CD14-positive monocyte (primary cell): Measurements from ENCODE around the gene ETV2. TPM values are rescaled to one million over a fixed set of nuclear protein-coding genes. Genes with fewer than 3 reads are reported as not detected.

Experiments used
- DNase-seq, 3 donors: peaks; one replicate each; pipeline ENCODE4 v3.0.0-alpha.2; 2011 to 2022
- H2AFZ ChIP-seq: 2 replicates; pipeline ENCODE4 v1.6.0; 2012; ENCODE audit warnings: mild to moderate bottlenecking, low read depth, low read length, inconsistent platforms; ENCODE audit not compliant: insufficient read depth, poor library complexity, severe bottlenecking
- H3K27ac ChIP-seq, 2 donors: 1 replicate in 1 of 2; 2 replicates in 1 of 2; pipeline ENCODE4 v1.5.1; 2012 to 2013; ENCODE audit warnings: low read length in 2 of 2, control low read depth in 1 of 2, inconsistent platforms in 1 of 2, low read depth in 1 of 2, mild to moderate bottlenecking in 1 of 2
- H3K27me3 ChIP-seq, 2 donors: one replicate each; pipeline versions ENCODE4 v1.6.0 to v1.6.1; 2011 to 2013; ENCODE audit warnings: low read length in 2 of 2; ENCODE audit not compliant: control insufficient read depth in 2 of 2, insufficient read depth in 2 of 2
- H3K36me3 ChIP-seq, 2 donors: replicated peaks in 1 of 2; 1 replicate in 1 of 2; 2 replicates in 1 of 2; pipeline versions ENCODE4 v1.5.1 to v1.6.1; 2012 to 2013; ENCODE audit warnings: low read length in 2 of 2, control low read depth in 1 of 2, inconsistent platforms in 1 of 2, mild to moderate bottlenecking in 1 of 2; ENCODE audit not compliant: insufficient read depth in 2 of 2, control insufficient read depth in 1 of 2
- H3K4me1 ChIP-seq, 2 donors: 1 replicate in 1 of 2; 2 replicates in 1 of 2; pipeline versions ENCODE4 v1.5.1 to v1.6.1; 2012 to 2013; ENCODE audit warnings: low read length in 2 of 2, control low read depth in 1 of 2, inconsistent platforms in 1 of 2, mild to moderate bottlenecking in 1 of 2, moderate library complexity in 1 of 2; ENCODE audit not compliant: insufficient read depth in 2 of 2, control insufficient read depth in 1 of 2
- H3K4me2 ChIP-seq: replicated peaks from 2 replicates; pipeline ENCODE3; 2012; ENCODE audit warnings: low read length, moderate library complexity, mild to moderate bottlenecking; ENCODE audit not compliant: poor library complexity, severe bottlenecking; ENCODE audit errors: extremely low read depth
- H3K4me3 ChIP-seq, 3 experiments: fragments of 200-600 bp in 1 of 3; sonication (generic) in 1 of 3; replicated peaks in 1 of 3; 1 replicate in 2 of 3; 2 replicates in 1 of 3; pipeline ENCODE4 v1.5.1; 2011 to 2013; ENCODE audit warnings: low read length in 3 of 3, mild to moderate bottlenecking in 3 of 3, control low read depth in 2 of 3, low read depth in 2 of 3, inconsistent platforms in 1 of 3, moderate library complexity in 1 of 3
- H3K79me2 ChIP-seq: 2 replicates; pipeline ENCODE4 v1.6.0; 2012; ENCODE audit warnings: mild to moderate bottlenecking, control low read depth, inconsistent platforms, low read length, moderate library complexity; ENCODE audit not compliant: insufficient read depth
- H3K9ac ChIP-seq: 2 replicates; pipeline ENCODE4 v1.6.0; 2017; ENCODE audit warnings: low read length, mild to moderate bottlenecking; ENCODE audit not compliant: insufficient read depth, poor library complexity, severe bottlenecking
- H3K9me3 ChIP-seq, 2 donors: replicated peaks in 1 of 2; 1 replicate in 1 of 2; 2 replicates in 1 of 2; pipeline versions ENCODE4 v1.5.1 to v1.6.1; 2012 to 2013; ENCODE audit warnings: low read length in 2 of 2, control low read depth in 1 of 2; ENCODE audit not compliant: control insufficient read depth in 1 of 2, insufficient read depth in 1 of 2
- H4K20me1 ChIP-seq: 2 replicates; pipeline ENCODE4 v1.6.0; 2012; ENCODE audit warnings: mild to moderate bottlenecking, low read length, control low read depth, moderate library complexity; ENCODE audit not compliant: insufficient read depth
- H3K27ac Mint-ChIP-seq, 7 donors: one replicate each; pipeline ENCODE4 v1.8.0; 2020; ENCODE audit warnings: mild to moderate bottlenecking in 7 of 7, mixed read lengths in 7 of 7, moderate library complexity in 6 of 7, inconsistent platforms in 2 of 7
- H3K27me3 Mint-ChIP-seq, 3 donors: one replicate each; pipeline ENCODE4 v1.8.0; 2021 to 2022; ENCODE audit warnings: low read depth in 3 of 3, mild to moderate bottlenecking in 3 of 3, mixed read lengths in 3 of 3, moderate library complexity in 3 of 3, inconsistent platforms in 1 of 3
- H3K36me3 Mint-ChIP-seq, 2 donors: one replicate each; pipeline ENCODE4 v1.8.0; 2020; ENCODE audit warnings: mixed read lengths in 2 of 2, inconsistent platforms in 1 of 2, mild to moderate bottlenecking in 1 of 2
- H3K4me1 Mint-ChIP-seq: one replicate; pipeline ENCODE4 v1.8.0; 2020; ENCODE audit warnings: mild to moderate bottlenecking, mixed read lengths
- H3K4me3 Mint-ChIP-seq, 2 donors: one replicate each; pipeline ENCODE4 v1.8.0; 2020; ENCODE audit warnings: mild to moderate bottlenecking in 2 of 2, mixed read lengths in 2 of 2, moderate library complexity in 1 of 2
- H3K9me3 Mint-ChIP-seq, 7 donors: one replicate each; pipeline ENCODE4 v1.8.0; 2020 to 2022; ENCODE audit warnings: mixed read lengths in 7 of 7, mild to moderate bottlenecking in 6 of 7, moderate library complexity in 6 of 7, inconsistent platforms in 2 of 7
- CTCF ChIP-seq: fragments of 200-600 bp; IDR thresholded peaks from one replicate; pipeline ENCODE4 v1.8.0; 2022; ENCODE audit warnings: antibody characterized with exemption, mild to moderate bottlenecking
- WGBS: methylation state at CpG from one replicate; pipeline ENCODE4 v1.1.5; 2013; ENCODE audit warnings: missing lambda C conversion rate; ENCODE audit not compliant: insufficient coverage; 5-methylcytosine and 5-hydroxymethylcytosine counted together
- intact Hi-C, 2 donors: fragments of 100-400 bp; cut with micrococcal nuclease; formaldehyde crosslinking; loops; one replicate each; pipeline versions ENCODE4 v1.15.0 to v1.15.1; 2023
- polyA plus RNA-seq, 3 donors: library from polyadenylated mRNA; depleted of rRNA in 1 of 3; unstranded in 2 of 3; stranded (reverse) in 1 of 3; fragments of 300-500 nt in 2 of 3; fragments of >200 nt in 1 of 3; fragmentation: Illumina TruSeq in 2 of 3; gene quantifications; 1 replicate in 2 of 3; 2 replicates in 1 of 3; pipeline ENCODE4 v1.2.3, GENCODE V29; 2012 to 2021

ETV2 gene
- polyA plus RNA-seq, 3 donors, result 0.17 to 0.93 (median 0.82) TPM

- TF ChIP-seq CTCF, result no peak
These were observed 45.6 kb upstream of the ETV2 start for GRCh38 chr19:35595928-35596327.

GRCh38 chr19:35596366-35596999, 45.1 kb upstream of the ETV2 start:
- Mint-ChIP-seq H3K4me3 (no peak overlapping the region), H3K36me3 (no peaks in the 10 kb centered on the region), H3K4me1 (no peaks in the 10 kb centered on the region), H3K27me3 (peaks cover 5 to 19% (median 11%) of the 10 kb centered on the region in 3 donors), H3K27ac (no peak overlapping the region), H3K9me3 (peaks cover 0 to 3% (median 0%) of the 10 kb centered on the region in 7 donors)
- Histone ChIP-seq H3K79me2 (no peaks in the 10 kb centered on the region), H3K9ac (no peak overlapping the region), H2AFZ (no peak overlapping the region), H3K4me3 (no peak overlapping the region), H3K9me3 (no peaks in the 10 kb centered on the region), H3K27ac (no peak overlapping the region), H3K36me3 (no peaks in the 10 kb centered on the region), H3K4me1 (no peaks in the 10 kb centered on the region), H3K27me3 (no peaks in the 10 kb centered on the region), H4K20me1 (no peaks in the 10 kb centered on the region), H3K4me2 (no peak overlapping the region)
- peak in 1 of 3 donors; percentile 34 for DNase-seq
- 0% methylated on average over 1 of the region's 4 CpGs for WGBS
- TF ChIP-seq CTCF, result no peak
- intact Hi-C loops, result no loop called here

More at GRCh38 chr19:35595928-35596327, 45.6 kb upstream of the ETV2 start:
- H3K36me3 Mint-ChIP-seq, result no peaks in the 10 kb centered on the region
- Histone ChIP-seq H3K4me2 (no peak overlapping the region), H3K4me1 (no peaks in the 10 kb centered on the region), H2AFZ (no peak overlapping the region), H3K27me3 (no peaks in the 10 kb centered on the region), H4K20me1 (no peaks in the 10 kb centered on the region), H3K27ac (no peak overlapping the region), H3K9ac (no peak overlapping the region), H3K9me3 (no peaks in the 10 kb centered on the region), H3K36me3 (no peaks in the 10 kb centered on the region), H3K79me2 (no peaks in the 10 kb centered on the region), H3K4me3 (no peak overlapping the region)
- intact Hi-C loops, result no loop called here
- no peak for DNase-seq
- no peak overlapping the region for H3K27ac Mint-ChIP-seq
- H3K4me3 Mint-ChIP-seq, result no peak overlapping the region
- peaks cover 6 to 19% (median 14%) of the 10 kb centered on the region in 3 donors for H3K27me3 Mint-ChIP-seq
- WGBS, result no CpG with 5 or more reads among the region's 1 CpG
- H3K4me1 Mint-ChIP-seq, result no peaks in the 10 kb centered on the region
- peaks cover 0 to 3% (median 0%) of the 10 kb centered on the region in 7 donors for H3K9me3 Mint-ChIP-seq
